ENCODE results near the gene RBM8A. TPM values are rescaled to one million over a fixed set of nuclear protein-coding genes. Genes with fewer than 3 reads are reported as not detected.

Gene RBM8A
- polyA plus RNA-seq, 1 of the 3 experiments (the other 2 are of a cell fraction), result 236 TPM

- Histone ChIP-seq H3K36me3 (replicated peaks in 1 of 2; ENCODE audit: control insufficient read depth in 1 of 2, insufficient read depth in 2 of 2, low read length in 1 of 2) (peaks cover 0 to 5% of the 10 kb centered on the region in 2 experiments), H3K4me3 (ENCODE audit: low read depth in 2 of 2, low read length in 1 of 2) (no peak overlapping the region), H3K9ac (no peak overlapping the region), H3K9me2 (no peaks in the 10 kb centered on the region), H3K4me2 (no peak overlapping the region), H3K27ac (ENCODE audit: low read depth in 2 of 2, low read length in 1 of 2) (no peak overlapping the region), H3K27me3 (ENCODE audit: insufficient read depth) (no peaks in the 10 kb centered on the region), H3K4me1 (ENCODE audit: control insufficient read depth in 1 of 2, insufficient read depth in 2 of 2, low read depth in 1 of 2, low read length in 1 of 2) (peaks cover 16 to 19% of the 10 kb centered on the region in 2 experiments), H2AFZ (ENCODE audit: low read depth) (no peak overlapping the region), H4K20me1 (ENCODE audit: insufficient read depth) (no peaks in the 10 kb centered on the region), H3F3A (replicated peaks; ENCODE audit: insufficient read depth) (peaks cover 15% of the 10 kb centered on the region), H3K9me3 (no peaks in the 10 kb centered on the region), H3K79me2 (ENCODE audit: insufficient read depth) (no peaks in the 10 kb centered on the region)
- no peak for TF ChIP-seq PBX3 (IDR thresholded peaks at IDR 0.05)
- TF ChIP-seq REST (IDR thresholded peaks at IDR 0.05; ENCODE audit: low read depth, low read length), result no peak
- no peak for TF ChIP-seq FOXM1 (IDR thresholded peaks at IDR 0.05; ENCODE audit: low read depth)
- no peak for TF ChIP-seq NFIC (IDR thresholded peaks at IDR 0.05; ENCODE audit: borderline replicate concordance)
- TF ChIP-seq EZH2phosphoT487 (IDR thresholded peaks at IDR 0.05; ENCODE audit: borderline replicate concordance, low read depth), result no peak
- TF ChIP-seq TEAD4 (IDR thresholded peaks at IDR 0.05; ENCODE audit: borderline replicate concordance, insufficient read depth), result no peak
- no peak for TF ChIP-seq RFX5 (IDR thresholded peaks at IDR 0.05; ENCODE audit: low read length)
- no peak for TF ChIP-seq MXI1 (IDR thresholded peaks at IDR 0.05; ENCODE audit: low read depth, low read length)
- TF ChIP-seq ELF1 (IDR thresholded peaks at IDR 0.05), result no peak
- no peak for TF ChIP-seq IRF3 (IDR thresholded peaks at IDR 0.05; ENCODE audit: low read depth, low read length)
- no peak for TF ChIP-seq EP300 (IDR thresholded peaks at IDR 0.05; ENCODE audit: borderline replicate concordance in 1 of 2, low read depth in 1 of 2, low read length in 1 of 2)
- no peak for TF ChIP-seq FOXJ3 (CRISPR knock-in tag; IDR thresholded peaks at IDR 0.05)
- no peak for TF ChIP-seq MEF2A (IDR thresholded peaks at IDR 0.05; ENCODE audit: borderline replicate concordance, low read depth)
- no peak for TF ChIP-seq NRF1 (IDR thresholded peaks at IDR 0.05; ENCODE audit: low read depth, low read length)
- TF ChIP-seq CTCF (IDR thresholded peaks at IDR 0.05), result no peak
- TF ChIP-seq GABPA (IDR thresholded peaks at IDR 0.05; ENCODE audit: low read depth), result no peak
- POLR2A ChIA-PET, result no interaction called here
- 86% methylated on average over 7 of the region's 7 CpGs for WGBS (ENCODE audit: low lambda C conversion rate)
- no peak for DNase-seq
- CTCF ChIA-PET, result interaction anchor here (6.4 to 8.2 kb wide), 2 partner anchors 15 to 34 kb away, joined by 99 to 187 read pairs; no protein-coding TSS in a partner anchor
These were observed 47.4 kb upstream of the RBM8A start for GRCh38 chr1:145974721-145975120.

Data from SK-N-SH (cell line).